ENCODE results near the gene SEMA4B. TPM values are rescaled to one million over a fixed set of nuclear protein-coding genes. Genes with fewer than 3 reads are reported as not detected.

The SEMA4B gene
- total RNA-seq, 1 experiment from 2014 or later: 50.2 TPM

GRCh38 chr15:90230071-90230494 is 29.0 kb downstream of the SEMA4B start:
- no peak overlapping the region; the same call in 1 of the 2 replicates for H3K27ac Mint-ChIP-seq
- H3K36me3 Mint-ChIP-seq: peaks cover 24% of the 10 kb centered on the region
- no peak for TF ChIP-seq ZNF138 (CRISPR knock-in tag; conservative IDR thresholded peaks at IDR 0.05)
- TF ChIP-seq ATF3 (CRISPR knock-in tag; conservative IDR thresholded peaks at IDR 0.05): no peak
- TF ChIP-seq FOXP1 (CRISPR knock-in tag; IDR thresholded peaks at IDR 0.05; ENCODE audit: borderline replicate concordance): no peak
- no peak for TF ChIP-seq AFF4 (CRISPR knock-in tag; IDR thresholded peaks at IDR 0.05; ENCODE audit: borderline replicate concordance)
- no peak for TF ChIP-seq ELF4 (CRISPR knock-in tag; IDR thresholded peaks at IDR 0.05; ENCODE audit: low read depth)
- TF ChIP-seq GABPB1 (CRISPR knock-in tag; IDR thresholded peaks at IDR 0.05): no peak
- TF ChIP-seq E2F5 (CRISPR knock-in tag; IDR thresholded peaks at IDR 0.05): no peak
- TF ChIP-seq MYBL2 (CRISPR knock-in tag; IDR thresholded peaks at IDR 0.05): no peak
- no peak for TF ChIP-seq ERG (CRISPR knock-in tag; IDR thresholded peaks at IDR 0.05)
- no peak for TF ChIP-seq ZNF671 (CRISPR knock-in tag; IDR thresholded peaks at IDR 0.05)
- TF ChIP-seq TP53 (CRISPR knock-in tag; IDR thresholded peaks at IDR 0.05): no peak
- no peak for TF ChIP-seq ZNF232 (CRISPR knock-in tag; IDR thresholded peaks at IDR 0.05)
- TF ChIP-seq ZMAT4 (CRISPR knock-in tag; IDR thresholded peaks at IDR 0.05): no peak
- no peak for TF ChIP-seq ZBTB21 (CRISPR knock-in tag; IDR thresholded peaks at IDR 0.05; ENCODE audit: borderline replicate concordance)
- TF ChIP-seq AR (CRISPR knock-in tag; IDR thresholded peaks at IDR 0.05): no peak
- TF ChIP-seq ZNF281 (CRISPR knock-in tag; IDR thresholded peaks at IDR 0.05): no peak
- H3K27me3 Mint-ChIP-seq (ENCODE audit: low read depth): no peaks in the 10 kb centered on the region
- H3K4me1 Mint-ChIP-seq: peaks cover 16% of the 10 kb centered on the region
- DNase-seq (ENCODE audit: low spot score): no peak
- no peak overlapping the region for H3K4me3 Mint-ChIP-seq
- CTCF ChIA-PET: interaction anchor here (0.6 to 1.8 kb wide), 2 partner anchors 9 to 464 kb away, joined by 3 to 8 read pairs; no protein-coding TSS in a partner anchor
- no peaks in the 10 kb centered on the region for H3K9me3 Mint-ChIP-seq
- ATAC-seq: no peak
- POLR2A ChIA-PET: no interaction called here

Measured in WTC11 (cell line).